CD4-positive, alpha-beta memory T cell (primary cell): Measurements from ENCODE around the gene SCT. TPM values are rescaled to one million over a fixed set of nuclear protein-coding genes. Genes with fewer than 3 reads are reported as not detected.

Source experiments
- CTCF ChIA-PET: fragments of 350-600 bp; sonication (Branson Sonifier 250); formaldehyde crosslinking; loops from one replicate; lab custom pipeline; 2021; ENCODE audit warnings: inconsistent platforms; ENCODE audit not compliant: partially characterized antibody; lab: Charles Lee
- POLR2A ChIA-PET: fragments of 350-600 bp; sonication (Branson Sonifier 250); formaldehyde crosslinking; loops from one replicate; lab custom pipeline; 2021; ENCODE audit not compliant: partially characterized antibody; lab: Charles Lee
- DNase-seq, 5 donors: peaks; one replicate each; pipeline versions ENCODE4 v3.0.0 to v3.0.0-alpha.2; 2020 to 2022; ENCODE audit warnings: mixed read lengths in 1 of 5
- H3K27ac ChIP-seq: one replicate; pipeline ENCODE4 v1.7.0; 2013; ENCODE audit warnings: low read depth, low read length
- H3K27me3 ChIP-seq: 2 replicates; pipeline ENCODE4 v1.7.0; 2013; ENCODE audit warnings: mild to moderate bottlenecking, low read length, moderate library complexity; ENCODE audit not compliant: insufficient read depth
- H3K36me3 ChIP-seq: 2 replicates; pipeline ENCODE4 v1.7.0; 2013; ENCODE audit warnings: mild to moderate bottlenecking, low read length, moderate library complexity; ENCODE audit not compliant: insufficient read depth
- H3K4me1 ChIP-seq: 2 replicates; pipeline ENCODE4 v1.7.0; 2013; ENCODE audit warnings: mild to moderate bottlenecking, low read length, moderate library complexity; ENCODE audit not compliant: insufficient read depth
- H3K4me3 ChIP-seq, 2 donors: one replicate each; pipeline ENCODE4 v1.7.0; 2013; ENCODE audit warnings: low read length in 2 of 2, mild to moderate bottlenecking in 1 of 2
- H3K9me3 ChIP-seq, 2 donors: one replicate each; pipeline ENCODE4 v1.7.0; 2013; ENCODE audit warnings: low read length in 2 of 2, control low read depth in 1 of 2; ENCODE audit not compliant: control insufficient read depth in 1 of 2
- H3K27ac Mint-ChIP-seq, 7 donors: one replicate each; pipeline ENCODE4 v1.8.0; 2020 to 2021; ENCODE audit warnings: mixed read lengths in 7 of 7, mild to moderate bottlenecking in 6 of 7, inconsistent platforms in 3 of 7, moderate library complexity in 3 of 7
- H3K27me3 Mint-ChIP-seq, 2 donors: one replicate each; pipeline ENCODE4 v1.8.0; 2020 to 2021; ENCODE audit warnings: mixed read lengths in 2 of 2
- H3K36me3 Mint-ChIP-seq, 2 donors: one replicate each; pipeline ENCODE4 v1.8.0; 2020 to 2021; ENCODE audit warnings: mixed read lengths in 2 of 2, inconsistent platforms in 1 of 2, mild to moderate bottlenecking in 1 of 2
- H3K4me1 Mint-ChIP-seq, 4 donors: one replicate each; pipeline ENCODE4 v1.8.0; 2020 to 2021; ENCODE audit warnings: mixed read lengths in 4 of 4, mild to moderate bottlenecking in 1 of 4
- H3K4me3 Mint-ChIP-seq, 8 donors: one replicate each; pipeline ENCODE4 v1.8.0; 2020 to 2021; ENCODE audit warnings: mixed read lengths in 8 of 8, mild to moderate bottlenecking in 7 of 8, moderate library complexity in 6 of 8, inconsistent platforms in 3 of 8
- H3K9me3 Mint-ChIP-seq, 8 donors: one replicate each; pipeline ENCODE4 v1.8.0; 2020 to 2021; ENCODE audit warnings: mixed read lengths in 8 of 8, mild to moderate bottlenecking in 5 of 8, inconsistent platforms in 3 of 8, moderate library complexity in 1 of 8
- intact Hi-C: fragments of 100-400 bp; cut with micrococcal nuclease; formaldehyde crosslinking; loops from one replicate; pipeline ENCODE4 v1.15.1; 2023
- polyA plus RNA-seq, 2 donors: library from polyadenylated mRNA; unstranded; fragments of 300-500 nt; fragmentation: Illumina TruSeq; gene quantifications; one replicate each; pipeline ENCODE4 v1.2.3, GENCODE V29; 2021
- total RNA-seq, 2 experiments: library from RNA; stranded (reverse); gene quantifications; one replicate each; pipeline ENCODE4 v1.2.3, GENCODE V29; 2021

The SCT gene, protein sequence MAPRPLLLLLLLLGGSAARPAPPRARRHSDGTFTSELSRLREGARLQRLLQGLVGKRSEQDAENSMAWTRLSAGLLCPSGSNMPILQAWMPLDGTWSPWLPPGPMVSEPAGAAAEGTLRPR
- not detected for total RNA-seq
- not detected for polyA plus RNA-seq

DNA sequence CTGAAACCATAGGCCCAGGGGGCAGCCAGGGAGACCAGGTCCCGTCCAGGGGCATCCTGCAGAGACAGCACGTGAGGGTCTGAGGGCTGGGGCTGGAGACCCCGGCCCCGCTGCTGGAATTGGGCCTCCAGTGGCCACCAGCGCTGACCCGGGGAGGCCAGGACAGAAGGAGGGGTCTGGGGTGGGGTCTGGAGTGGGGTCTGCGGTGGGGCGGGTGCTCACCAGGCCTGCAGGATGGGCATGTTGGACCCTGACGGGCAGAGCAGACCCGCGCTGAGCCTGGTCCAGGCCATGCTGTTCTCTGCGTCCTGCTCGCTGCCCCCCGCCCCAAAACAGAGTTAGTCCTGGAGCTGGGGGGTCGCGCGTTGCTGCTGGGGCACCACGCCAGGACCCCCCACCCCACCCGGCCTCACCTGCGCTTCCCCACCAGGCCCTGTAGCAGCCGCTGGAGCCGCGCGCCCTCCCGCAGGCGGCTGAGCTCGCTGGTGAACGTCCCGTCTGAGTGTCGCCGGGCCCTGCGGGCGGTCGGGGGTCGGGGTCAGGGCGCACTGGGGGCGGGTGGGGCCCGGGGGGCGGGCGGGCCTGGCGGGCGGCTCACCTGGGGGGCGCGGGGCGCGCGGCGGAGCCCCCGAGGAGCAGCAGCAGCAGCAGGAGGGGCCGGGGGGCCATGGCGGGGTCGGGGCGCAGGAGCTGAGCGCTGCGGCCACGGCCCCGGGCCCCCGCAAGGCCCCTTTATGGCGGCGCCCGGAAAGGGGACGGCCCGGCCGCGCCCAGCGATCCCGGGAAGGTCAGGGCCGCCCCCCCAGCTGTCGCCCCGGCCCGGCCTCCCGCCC is at the start of gene SCT:
TSS of gene SCT (minus strand) at position 707 of the 833 bp plus-strand sequence. CDS start at position 669, 38 bp downstream.
- Histone ChIP-seq H3K4me3 (no peak within 1 kb of the TSS), H3K27me3 (no peaks in the 10 kb centered on the region), H3K9me3 (no peaks in the 10 kb centered on the region), H3K36me3 (no peaks in the 10 kb centered on the region), H3K27ac (no peak within 1 kb of the TSS), H3K4me1 (peaks cover 15% of the 10 kb centered on the region)
- Mint-ChIP-seq H3K9me3 (peaks cover 0 to 4% (median 0%) of the 10 kb centered on the region in 8 donors), H3K27me3 (peaks cover 12 to 19% of the 10 kb centered on the region in 2 donors), H3K4me1 (peaks cover 14 to 23% (median 17%) of the 10 kb centered on the region in 4 donors), H3K36me3 (peaks cover 0 to 6% of the 10 kb centered on the region in 2 donors), H3K4me3 (peak within 1 kb of the TSS in 3 of 8 donors; percentile 20 to 46 (median 22)), H3K27ac (peak within 1 kb of the TSS in 1 of 7 donors; percentile 72)
- peak in 1 of 5 donors; percentile 38 for DNase-seq
- ChIA-PET CTCF (no interaction called here), POLR2A (interaction anchor here (1.1 kb wide), 1 partner anchor 11 kb away, joined by 4 read pairs; the partner anchor contains the start of gene IRF7)
- intact Hi-C loops = no loop called here

DNA sequence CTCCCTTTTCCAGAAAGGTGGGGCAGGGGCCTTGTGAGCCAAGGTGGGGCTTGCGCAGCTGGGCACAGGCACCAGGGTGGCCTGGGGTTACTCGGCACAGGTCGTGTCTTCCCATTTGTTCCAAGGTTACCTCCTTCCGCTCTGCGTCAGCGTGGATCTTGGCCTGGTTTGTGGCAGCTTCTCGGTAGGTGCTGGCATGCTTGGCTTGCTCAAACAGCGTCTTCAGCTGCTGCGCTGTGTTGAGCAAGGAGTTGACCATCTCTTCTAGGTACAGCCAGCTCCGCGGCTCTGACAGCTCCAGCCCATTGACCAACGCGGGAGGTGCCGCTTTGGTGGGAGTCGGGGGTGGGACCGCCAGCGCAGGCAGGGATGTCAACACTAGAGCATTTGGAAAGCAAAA is 47.4 kb upstream of the SCT start:
- H3K27me3 ChIP-seq = no peaks in the 10 kb centered on the region
- H3K36me3 ChIP-seq = peaks cover 15% of the 10 kb centered on the region
- Mint-ChIP-seq H3K9me3 (no peaks in the 10 kb centered on the region), H3K4me3 (no peak overlapping the region), H3K4me1 (peaks cover 0 to 2% (median 0%) of the 10 kb centered on the region in 4 donors), H3K27ac (no peak overlapping the region), H3K36me3 (peaks cover 25 to 44% of the 10 kb centered on the region in 2 donors), H3K27me3 (no peaks in the 10 kb centered on the region)
- no peaks in the 10 kb centered on the region for H3K4me1 ChIP-seq
- H3K27ac ChIP-seq = no peak overlapping the region
- DNase-seq = no peak
- no peak overlapping the region for H3K4me3 ChIP-seq
- no peaks in the 10 kb centered on the region for H3K9me3 ChIP-seq
- CTCF ChIA-PET = interaction anchor here (1.4 kb wide), 2 partner anchors 49 to 65 kb away, joined by 3 to 4 read pairs; no protein-coding TSS in a partner anchor
- intact Hi-C loops = no loop called here
- POLR2A ChIA-PET = no interaction called here

DNA sequence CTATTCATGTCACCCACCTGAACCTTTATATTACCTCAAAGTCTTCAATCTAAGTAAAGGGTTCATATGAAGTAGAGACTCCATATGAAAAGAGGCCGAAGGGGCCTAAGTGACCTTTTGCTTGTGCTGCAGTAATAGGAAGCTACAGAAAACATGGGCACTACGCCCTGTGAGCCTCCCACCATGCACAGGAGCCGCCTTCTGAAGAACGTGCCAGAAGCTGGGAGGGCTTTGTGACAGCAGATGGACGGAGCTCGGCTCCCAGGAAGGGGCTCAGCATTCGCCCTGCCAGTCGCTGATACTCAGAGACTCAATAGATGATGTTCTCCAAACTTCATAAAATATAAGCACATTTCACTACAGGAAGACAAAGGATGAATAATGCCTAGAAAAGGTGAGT is 46.9 kb upstream of the SCT start:
- intact Hi-C loops = no loop called here
- H3K36me3 Mint-ChIP-seq = peaks cover 25 to 42% of the 10 kb centered on the region in 2 donors
- H3K27ac Mint-ChIP-seq = peak overlapping the region in 3 of 7 donors; percentile 22 to 87 (median 32)

DNA sequence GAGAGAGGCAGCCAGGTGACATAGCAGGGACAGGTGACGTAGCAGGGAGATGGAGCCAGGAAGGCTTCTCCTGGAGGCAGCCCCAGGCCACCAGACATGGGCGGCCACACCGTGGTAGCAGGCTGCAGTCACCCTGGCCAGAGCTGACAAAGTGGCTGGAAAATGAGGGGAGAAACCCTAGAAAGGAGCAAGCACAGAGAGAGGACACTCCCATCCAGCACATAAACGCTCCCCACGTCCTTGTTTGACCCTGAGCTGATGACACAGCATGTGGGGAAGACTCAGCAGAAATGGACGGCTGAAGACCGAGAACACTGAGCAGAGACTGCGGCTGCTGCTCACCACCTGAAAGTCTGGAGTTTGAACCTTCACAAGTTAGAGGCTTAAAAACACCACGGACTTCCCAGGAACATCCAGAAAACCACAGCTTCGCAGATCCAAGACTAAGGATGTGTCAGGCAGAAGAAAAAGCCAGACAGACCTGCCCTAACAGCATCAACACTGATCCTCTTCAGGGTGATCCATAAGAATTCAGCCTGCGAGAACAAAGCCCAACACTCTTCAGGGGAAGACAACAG is 38.8 kb upstream of the SCT start:
- Mint-ChIP-seq H3K27ac (peak overlapping the region in 1 of 7 donors; percentile 67), H3K4me3 (no peak overlapping the region), H3K9me3 (peaks cover 0 to 3% (median 0%) of the 10 kb centered on the region in 8 donors), H3K27me3 (no peaks in the 10 kb centered on the region), H3K4me1 (peaks cover 0 to 3% (median 0%) of the 10 kb centered on the region in 4 donors), H3K36me3 (peaks cover 5 to 22% of the 10 kb centered on the region in 2 donors)
- no peaks in the 10 kb centered on the region for H3K9me3 ChIP-seq
- no peak overlapping the region for H3K27ac ChIP-seq
- peaks cover 11% of the 10 kb centered on the region for H3K36me3 ChIP-seq
- CTCF ChIA-PET = interaction anchor here (2.1 to 2.5 kb wide), 2 partner anchors 10 to 57 kb away, joined by 6 to 8 read pairs; no protein-coding TSS in a partner anchor
- H3K27me3 ChIP-seq = no peaks in the 10 kb centered on the region
- no peak overlapping the region for H3K4me3 ChIP-seq
- POLR2A ChIA-PET = no interaction called here
- H3K4me1 ChIP-seq = no peaks in the 10 kb centered on the region
- no peak for DNase-seq
- intact Hi-C loops = no loop called here

More for the DNA sequence above, 46.9 kb upstream of the SCT start:
- POLR2A ChIA-PET = no interaction called here
- no peaks in the 10 kb centered on the region for H3K9me3 ChIP-seq
- Mint-ChIP-seq H3K4me3 (no peak overlapping the region), H3K9me3 (no peaks in the 10 kb centered on the region), H3K27me3 (no peaks in the 10 kb centered on the region), H3K4me1 (peaks cover 0 to 2% (median 0%) of the 10 kb centered on the region in 4 donors)
- no peak overlapping the region for H3K27ac ChIP-seq
- H3K27me3 ChIP-seq = no peaks in the 10 kb centered on the region
- no peak overlapping the region for H3K4me3 ChIP-seq
- H3K36me3 ChIP-seq = peaks cover 15% of the 10 kb centered on the region
- CTCF ChIA-PET = interaction anchor here (1.4 kb wide), 2 partner anchors 49 to 66 kb away, joined by 3 to 4 read pairs; no protein-coding TSS in a partner anchor
- H3K4me1 ChIP-seq = no peaks in the 10 kb centered on the region
- no peak for DNase-seq

DNA sequence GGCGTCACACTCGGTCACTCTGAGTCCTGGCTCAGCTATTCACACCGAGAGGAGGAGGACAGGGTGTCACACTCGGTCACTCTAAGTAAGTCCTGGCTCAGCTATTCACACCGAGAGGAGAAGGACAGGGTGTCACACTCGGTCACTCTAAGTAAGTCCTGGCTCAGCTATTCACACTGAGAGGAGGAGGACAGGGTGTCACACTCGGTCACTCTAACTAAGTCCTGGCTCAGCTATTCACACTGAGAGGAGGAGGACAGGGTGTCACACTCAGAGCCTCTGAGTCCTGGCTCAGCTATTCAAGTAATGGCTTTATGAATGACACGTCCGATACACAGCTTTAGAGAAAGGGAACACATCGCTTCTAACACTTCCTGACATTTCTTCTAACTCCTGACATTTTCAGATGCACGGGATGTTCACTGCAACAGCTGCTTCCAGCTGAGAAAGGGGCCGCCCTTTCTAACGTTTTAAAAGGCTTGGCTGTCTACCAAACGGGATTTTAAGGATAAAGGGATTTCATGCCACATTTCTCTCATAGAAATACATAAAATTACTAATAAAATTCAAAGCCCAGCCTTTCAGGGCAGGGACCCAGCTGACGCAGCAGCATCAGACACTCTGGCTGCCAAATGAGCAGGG is 38.2 kb upstream of the SCT start:
- POLR2A ChIA-PET = no interaction called here
- CTCF ChIA-PET = interaction anchor here (2.1 to 2.5 kb wide), 2 partner anchors 9 to 58 kb away, joined by 6 to 8 read pairs; no protein-coding TSS in a partner anchor
- H3K4me1 ChIP-seq = no peaks in the 10 kb centered on the region
- no peak for DNase-seq
- H3K4me3 Mint-ChIP-seq = no peak overlapping the region
- H3K27ac ChIP-seq = no peak overlapping the region
- H3K27me3 Mint-ChIP-seq = no peaks in the 10 kb centered on the region
- H3K9me3 Mint-ChIP-seq = peaks cover 0 to 3% (median 0%) of the 10 kb centered on the region in 8 donors
- peaks cover 5 to 22% of the 10 kb centered on the region in 2 donors for H3K36me3 Mint-ChIP-seq
- peaks cover 15% of the 10 kb centered on the region for H3K36me3 ChIP-seq
- H3K27ac Mint-ChIP-seq = no peak overlapping the region
- intact Hi-C loops = no loop called here
- H3K4me3 ChIP-seq = no peak overlapping the region
- no peaks in the 10 kb centered on the region for H3K9me3 ChIP-seq
- no peaks in the 10 kb centered on the region for H3K27me3 ChIP-seq
- H3K4me1 Mint-ChIP-seq = peaks cover 0 to 3% (median 0%) of the 10 kb centered on the region in 4 donors

DNA sequence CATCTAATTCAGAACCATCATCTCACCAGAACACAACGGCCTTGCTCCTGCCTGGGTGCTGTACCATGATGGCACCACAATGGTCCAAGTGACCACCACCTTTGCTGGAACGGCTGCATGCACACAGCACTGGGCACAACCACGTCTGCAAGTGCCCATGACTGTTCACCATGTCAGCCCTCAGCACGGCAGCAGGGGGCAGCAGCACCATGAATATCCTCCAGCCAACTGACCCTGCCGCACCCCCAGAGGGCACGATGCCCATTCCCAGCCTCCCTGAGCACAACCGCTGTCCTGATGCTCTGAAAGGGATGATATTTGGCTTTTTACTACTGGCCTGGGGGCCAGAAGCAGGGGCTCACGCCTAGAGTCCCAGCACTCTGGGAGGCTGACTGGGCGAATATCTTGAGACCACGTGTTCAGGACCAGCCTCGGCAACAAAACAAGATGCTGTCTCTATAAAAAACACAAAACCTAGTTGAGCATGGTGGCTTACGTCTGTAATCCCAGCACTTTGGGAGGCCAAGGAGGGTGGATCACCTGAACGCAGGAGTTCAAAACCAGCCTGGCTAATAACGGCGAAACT is 35.8 kb upstream of the SCT start:
- Histone ChIP-seq H3K27ac (no peak overlapping the region), H3K4me1 (no peaks in the 10 kb centered on the region), H3K9me3 (no peaks in the 10 kb centered on the region), H3K36me3 (peaks cover 15% of the 10 kb centered on the region), H3K27me3 (no peaks in the 10 kb centered on the region), H3K4me3 (no peak overlapping the region)
- H3K9me3 Mint-ChIP-seq = peaks cover 0 to 3% (median 0%) of the 10 kb centered on the region in 8 donors
- H3K27me3 Mint-ChIP-seq = no peaks in the 10 kb centered on the region
- POLR2A ChIA-PET = interaction anchor here (0.7 kb wide), 1 partner anchor 18 kb away, joined by 3 read pairs; no protein-coding TSS in a partner anchor
- H3K27ac Mint-ChIP-seq = peak overlapping the region in 3 of 7 donors; percentile 36 to 77 (median 57)
- intact Hi-C loops = loop anchor here (1.0 kb wide), 1 partner anchor 61 kb away; no protein-coding TSS in a partner anchor
- H3K4me3 Mint-ChIP-seq = no peak overlapping the region
- CTCF ChIA-PET = interaction anchor here (1.3 to 3.1 kb wide), 3 partner anchors 61 to 65 kb away, joined by 4 to 28 read pairs (median 5); no protein-coding TSS in a partner anchor
- peak in 2 of 5 donors; percentile 18 to 35 for DNase-seq
- peaks cover 0 to 3% (median under 1%) of the 10 kb centered on the region in 4 donors for H3K4me1 Mint-ChIP-seq
- H3K36me3 Mint-ChIP-seq = peaks cover 5 to 22% of the 10 kb centered on the region in 2 donors
